ENCODE results near the gene DISC1. TPM values are rescaled to one million over a fixed set of nuclear protein-coding genes. Genes with fewer than 3 reads are reported as not detected.

The DISC1 gene
- total and polyA plus RNA-seq, 2 of the 13 experiments (the other 11 are each of a cell fraction or from before 2014, with no cell fraction given) = 4.2 to 4.6 TPM

GRCh38 chr1:231778009-231778719 is 151.6 kb downstream of the DISC1 start:
- Histone ChIP-seq H3K36me3 (replicated peaks in 1 of 2; ENCODE audit: control insufficient read depth in 1 of 2, insufficient read depth in 2 of 2, low read length in 2 of 2) (peaks cover 2 to 3% of the 10 kb centered on the region in 2 experiments; a peak in 2 of 5 replicates), H2AFZ (ENCODE audit: low read length) (no peak overlapping the region), H3K4me1 (ENCODE audit: insufficient read depth, low read length) (no peaks in the 10 kb centered on the region), H3K4me2 (ENCODE audit: low read depth, low read length) (no peak overlapping the region), H3K4me3 (replicated peaks in 1 of 3; ENCODE audit: insufficient read depth in 1 of 3, low read depth in 2 of 3, low read length in 3 of 3) (no peak overlapping the region), H3K9ac (ENCODE audit: insufficient read depth, low read depth, low read length) (no peak overlapping the region), H3K9me3 (ENCODE audit: low read length) (no peaks in the 10 kb centered on the region), H4K20me1 (ENCODE audit: insufficient read depth, low read length) (no peaks in the 10 kb centered on the region), H3K79me2 (ENCODE audit: insufficient read depth, low read length) (no peaks in the 10 kb centered on the region), H3K27me3 (ENCODE audit: control insufficient read depth in 1 of 2, insufficient read depth in 2 of 2, low read length in 2 of 2) (no peaks in the 10 kb centered on the region), H3K27ac (ENCODE audit: extremely low read length, insufficient read depth, low read length) (no peak overlapping the region)
- TF ChIP-seq ZNF546 (CRISPR knock-in tag; conservative IDR thresholded peaks at IDR 0.05) (no peak), ZBTB34 (CRISPR knock-in tag; IDR thresholded peaks at IDR 0.05) (no peak), ZBTB43 (CRISPR knock-in tag; conservative IDR thresholded peaks at IDR 0.05) (no peak), ATF7 (IDR thresholded peaks at IDR 0.05) (no peak), ATF7 (CRISPR knock-in tag; IDR thresholded peaks at IDR 0.05) (no peak), ZNF484 (CRISPR knock-in tag; IDR thresholded peaks at IDR 0.05; ENCODE audit: borderline replicate concordance, low read depth) (no peak), RELA (CRISPR knock-in tag; IDR thresholded peaks at IDR 0.05) (no peak), ZNF816 (CRISPR knock-in tag; IDR thresholded peaks at IDR 0.05; ENCODE audit: borderline replicate concordance) (no peak), CENPBD1 (CRISPR knock-in tag; IDR thresholded peaks at IDR 0.05; ENCODE audit: borderline replicate concordance, low read depth) (no peak), BRCA1 (CRISPR knock-in tag; IDR thresholded peaks at IDR 0.05) (no peak)
- POLR2A ChIA-PET = no interaction called here
- DNase-seq (ENCODE audit: low spot score) = no peak
- intact Hi-C loops (cut with micrococcal nuclease; ENCODE audit: unreplicated experiment) (no loop called here), in situ Hi-C loops (cut with HindIII; ENCODE audit: extremely low pct_ligation_motif_present, low pct_unique_long_range_greater_than_20kb) (no loop called here)
- no TSS peak for BruUV-seq (replicated peaks)
- ATAC-seq = no peak
- no peak for FAIRE-seq
- CTCF ChIA-PET (ENCODE audit: low intra/inter-chr PET ratio, low total read pairs) = no interaction called here
- WGBS (ENCODE audit: low lambda C conversion rate) = 83% methylated on average over 9 of the region's 9 CpGs
